GM12873 (cell line): Measurements from ENCODE around the gene LAMB4.

Experiments
- CTCF ChIP-seq: IDR thresholded peaks from 2 replicates; pipeline ENCODE4 v1.5.1; 2012; ENCODE audit warnings: low read depth, mild to moderate bottlenecking, moderate library complexity, low read length, control low read depth; ENCODE audit not compliant: insufficient read depth; ENCODE audit errors: missing control alignments

LAMB4 gene

DNA sequence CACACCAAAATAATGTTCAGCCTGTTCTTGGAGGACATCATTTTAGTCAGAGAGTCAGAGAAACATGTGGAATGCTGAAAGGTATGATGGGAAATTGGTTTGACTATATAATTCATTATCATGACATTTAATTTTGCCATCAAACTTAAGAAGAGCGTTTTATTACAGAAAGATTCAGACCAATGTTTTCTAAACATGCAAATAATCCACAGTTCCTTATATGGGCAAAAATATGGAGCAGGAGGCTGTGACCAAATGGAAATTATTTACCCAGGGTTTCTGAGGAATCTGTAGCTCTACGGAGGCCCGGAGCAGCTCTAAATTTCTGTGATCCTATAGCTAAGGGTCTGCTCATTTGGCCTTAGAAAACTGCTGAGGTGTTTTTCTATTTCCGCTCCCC, 33.2 kb downstream of the LAMB4 start:
- no peak for TF ChIP-seq CTCF

DNA sequence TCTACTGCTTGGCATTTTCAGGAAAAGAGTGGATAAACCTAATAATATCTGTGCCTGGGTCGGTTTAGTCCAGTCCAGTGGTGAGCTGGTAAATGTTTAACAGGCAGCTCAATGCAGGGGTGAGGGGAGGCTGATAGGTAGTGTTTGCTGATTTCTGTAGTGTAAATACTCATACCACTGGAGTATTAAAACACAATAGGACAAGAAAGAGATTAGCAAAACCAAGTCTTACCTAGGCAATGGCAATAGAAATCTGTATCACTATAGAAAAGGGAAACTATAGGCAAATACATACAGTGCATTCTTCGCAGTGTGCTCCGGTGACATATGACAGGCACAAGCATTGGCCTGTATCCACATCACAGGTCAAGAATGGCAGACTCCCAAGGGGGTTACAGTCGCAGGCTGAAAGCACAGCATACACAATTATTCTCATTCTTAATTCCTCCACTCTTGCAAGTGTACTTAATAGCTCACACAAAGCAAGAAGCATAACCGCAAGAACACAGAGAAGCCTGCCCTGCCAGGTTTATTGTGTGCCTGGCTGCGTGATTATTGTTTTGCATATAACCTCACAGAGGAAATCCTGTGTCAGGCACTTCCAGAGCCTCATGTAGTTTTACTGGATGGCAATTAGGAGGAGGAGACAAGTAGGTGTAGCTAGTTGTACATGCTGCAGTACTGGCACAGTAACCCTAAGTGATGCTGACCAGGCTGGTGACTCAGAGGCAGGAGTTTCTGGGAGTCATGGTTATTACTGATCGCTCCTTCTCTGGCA, 35.0 kb downstream of the LAMB4 start:
- TF ChIP-seq CTCF, result no peak

- no peak for TF ChIP-seq CTCF
Observed at GRCh38 chr7:108094346-108094745, 35.8 kb downstream of the LAMB4 start.

DNA sequence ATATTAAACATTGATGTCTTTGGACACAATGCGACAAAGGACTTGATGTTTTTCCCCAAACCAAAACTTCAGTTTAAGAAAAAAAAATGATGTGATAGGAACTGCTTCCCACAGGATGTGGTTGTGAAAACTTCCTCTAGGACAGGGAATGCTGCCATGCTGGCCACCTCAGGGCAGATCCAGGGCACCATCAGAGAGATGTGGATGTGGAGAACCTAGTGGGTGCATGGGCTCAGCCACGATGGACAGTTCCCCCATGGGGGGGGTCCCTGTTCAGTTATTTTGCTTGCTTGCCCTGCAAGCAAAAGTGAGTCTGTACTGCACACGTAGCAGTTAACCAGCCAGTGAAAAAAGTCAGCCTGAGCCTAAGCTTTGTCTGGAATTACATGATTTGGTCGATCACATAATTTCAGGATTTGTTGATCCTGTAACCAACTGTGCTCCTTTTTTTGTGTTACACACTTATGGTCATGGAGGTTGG, 36.3 kb downstream of the LAMB4 start:
- TF ChIP-seq CTCF, result no peak

DNA sequence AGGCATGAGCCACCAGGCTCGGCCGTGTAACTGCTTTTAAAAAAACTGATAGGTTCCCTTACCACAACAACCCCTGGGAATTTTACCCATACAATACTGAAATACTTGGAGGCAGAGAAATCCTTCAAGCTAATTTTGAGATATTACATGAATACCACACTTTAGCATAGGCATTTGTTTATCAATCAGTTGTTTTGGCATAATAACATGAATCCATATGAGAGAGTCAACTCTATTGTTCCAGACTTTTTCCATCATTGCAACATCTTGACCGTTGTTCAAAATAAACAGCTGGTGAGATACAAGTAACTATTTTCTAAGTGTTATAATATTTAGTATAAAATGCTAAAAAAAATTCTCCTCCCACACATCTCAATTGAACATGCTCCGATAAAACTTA, 36.8 kb downstream of the LAMB4 start:
- no peak for TF ChIP-seq CTCF

GRCh38 chr7:108091461-108091831, 38.7 kb downstream of the LAMB4 start:
- TF ChIP-seq CTCF, result no peak

DNA sequence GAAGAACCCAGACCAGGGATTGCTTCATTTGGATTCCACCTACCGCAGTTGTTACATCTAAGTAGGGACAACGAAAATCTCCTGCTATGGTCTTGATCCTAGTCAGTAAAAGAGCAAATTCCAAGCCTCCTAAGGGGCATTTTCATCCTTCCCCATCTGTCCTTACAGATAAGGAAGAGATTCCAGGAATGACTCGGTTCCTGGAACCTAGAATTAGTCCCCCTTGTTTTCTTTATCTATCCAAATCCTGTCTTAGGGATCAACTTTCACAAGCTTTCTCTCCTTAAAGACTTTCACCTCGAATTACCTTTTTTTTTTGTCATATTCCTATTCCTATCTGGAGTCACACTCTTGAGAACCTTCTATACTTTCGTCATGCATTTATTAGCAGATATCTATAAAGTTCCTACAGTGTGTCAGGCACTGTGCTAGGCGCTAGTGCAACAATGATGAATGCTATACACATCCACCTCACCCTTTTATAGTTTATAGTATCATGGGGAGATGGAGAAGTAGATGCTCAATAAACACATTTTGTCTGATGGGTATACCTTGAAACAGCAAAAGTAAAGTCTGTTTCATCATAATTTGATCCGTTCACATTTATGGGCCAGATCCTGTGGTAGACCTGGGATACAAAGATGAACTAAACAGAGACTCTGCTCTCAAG, 39.2 kb downstream of the LAMB4 start:
- TF ChIP-seq CTCF, result no peak
